GM12878 (cell line): ENCODE results near the gene UNC13A. TPM values are rescaled to one million over a fixed set of nuclear protein-coding genes. Genes with fewer than 3 reads are reported as not detected.
A peak's percentile ranks its signal among the peaks of the same experiment; 100 is the strongest.

Experiments used
- CREB1 ChIP-seq: IDR thresholded peaks from 2 replicates; pipeline ENCODE4 v1.6.1; 2012; ENCODE audit warnings: low read depth, mild to moderate bottlenecking, inconsistent platforms
- EGR1 ChIP-seq, 2 experiments: IDR thresholded peaks; 1 replicate in 1 of 2; 2 replicates in 1 of 2; pipeline ENCODE4 v1.6.1; 2011 to 2012; ENCODE audit warnings: low read depth in 2 of 2, low read length in 2 of 2, borderline replicate concordance in 1 of 2, mild to moderate bottlenecking in 1 of 2, moderate library complexity in 1 of 2
- EP300 ChIP-seq, 2 experiments: fragments of 150-350 bp in 1 of 2; IDR thresholded peaks; 2 replicates each; pipeline ENCODE4 v1.6.1; 2011 to 2012; ENCODE audit warnings: low read depth in 2 of 2, low read length in 2 of 2, borderline replicate concordance in 1 of 2, improper control_type of control experiment in 1 of 2, inconsistent platforms in 1 of 2; ENCODE audit not compliant: control insufficient read depth in 1 of 2
- HCFC1 ChIP-seq: fragments of 150-350 bp; IDR thresholded peaks from 2 replicates; pipeline ENCODE4 v1.6.1; 2014; ENCODE audit warnings: low read length
- HDGF ChIP-seq: fragments of 450-650 bp; IDR thresholded peaks from 2 replicates; pipeline ENCODE4 v1.6.1; 2016; ENCODE audit warnings: antibody characterized with exemption
- MYB ChIP-seq: fragments of 150-350 bp; IDR thresholded peaks from 2 replicates; pipeline ENCODE4 v1.6.1; 2014; ENCODE audit warnings: mild to moderate bottlenecking, low read depth, low read length, borderline replicate concordance
- NFIC ChIP-seq: IDR thresholded peaks from 2 replicates; pipeline ENCODE4 v1.6.1; 2012; ENCODE audit warnings: low read depth, mild to moderate bottlenecking, inconsistent platforms, low read length, moderate library complexity
- PAX5 ChIP-seq: IDR thresholded peaks from 2 replicates; pipeline ENCODE4 v1.6.1; 2011; ENCODE audit warnings: low read depth, low read length, borderline replicate concordance
- RAD51 ChIP-seq: fragments of 450-650 bp; IDR thresholded peaks from 2 replicates; pipeline ENCODE4 v1.6.1; 2016; ENCODE audit warnings: moderate library complexity, mild to moderate bottlenecking, inconsistent platforms
- RCOR1 ChIP-seq: conservative IDR thresholded peaks from 2 replicates; pipeline ENCODE4 v1.6.1; 2012; ENCODE audit warnings: low read depth, low read length, improper control_type of control experiment
- SREBF2 ChIP-seq: IDR thresholded peaks from 2 replicates; pipeline ENCODE4 v1.6.1; 2012; ENCODE audit warnings: mild to moderate bottlenecking, low read length
- SUZ12 ChIP-seq: fragments of 200-600 bp; sonication (generic); IDR thresholded peaks from one replicate; pipeline ENCODE4 v1.6.1; 2018; ENCODE audit warnings: antibody characterized with exemption, mild to moderate bottlenecking; ENCODE audit not compliant: unreplicated experiment
- YBX1 ChIP-seq: fragments of 450-650 bp; IDR thresholded peaks from 2 replicates; pipeline ENCODE4 v1.6.1; 2016; ENCODE audit warnings: antibody characterized with exemption
- polyA plus RNA-seq, 11 experiments: library from polyadenylated mRNA; depleted of rRNA in 4 of 11; unstranded in 6 of 11; stranded (reverse) in 5 of 11; fragments of >200 nt; fragmentation: Nextera tagmentation in 4 of 11; fragmentation: Illumina TruSeq in 1 of 11; extraction: Ambion mirVana in 4 of 11; extraction: Trizol in 1 of 11; gene quantifications; 1 replicate in 1 of 11; 2 replicates in 10 of 11; pipeline versions ENCODE4 v1.2.1 to v1.2.3, GENCODE V29; 2011 to 2016; ENCODE audit warnings: inconsistent platforms in 2 of 11, missing spikeins in 2 of 11, low read depth in 1 of 11
- total RNA-seq, 4 experiments: library from RNA; depleted of rRNA in 3 of 4; stranded (reverse); fragments of >200 nt in 3 of 4; fragmentation: Illumina TruSeq in 1 of 4; extraction: Trizol in 1 of 4; gene quantifications; 2 replicates each; pipeline versions ENCODE4 v1.2.1 to v1.2.3, GENCODE V29; 2013 to 2021
- TF ChIP-seq, protein P1 (sequence below): fragments of 450-650 bp; IDR thresholded peaks from 2 replicates; pipeline ENCODE4 v1.6.1; 2016; ENCODE audit warnings: mild to moderate bottlenecking
- TF ChIP-seq, protein P2 (sequence below): fragments of 450-650 bp; IDR thresholded peaks from 2 replicates; pipeline ENCODE4 v1.6.1; 2016; ENCODE audit warnings: mild to moderate bottlenecking
- TF ChIP-seq, protein P3 (sequence below): fragments of 450-650 bp; IDR thresholded peaks from 2 replicates; pipeline ENCODE4 v1.6.1; 2017; ENCODE audit warnings: mild to moderate bottlenecking
- TF ChIP-seq, protein P4 (sequence below): IDR thresholded peaks from 2 replicates; pipeline ENCODE4 v1.6.1; 2012; ENCODE audit warnings: low read depth, low read length, improper control_type of control experiment
- TF ChIP-seq, protein P5 (sequence below): IDR thresholded peaks from 2 replicates; pipeline ENCODE4 v1.6.1; 2011; ENCODE audit warnings: borderline replicate concordance, low read depth, mild to moderate bottlenecking, moderate library complexity, mixed read lengths, low read length; ENCODE audit not compliant: insufficient read depth; ENCODE audit errors: extremely low read length
- TF ChIP-seq, protein P6 (sequence below): fragments of 450-650 bp; IDR thresholded peaks from 2 replicates; pipeline ENCODE4 v1.6.1; 2018; ENCODE audit warnings: mild to moderate bottlenecking, low read depth, moderate library complexity; ENCODE audit not compliant: partially characterized antibody

UNC13A gene
- total and polyA plus RNA-seq, 10 of the 15 experiments (the other 5 are each of a cell fraction or from before 2014, with no cell fraction given), result under 0.01 to 0.23 (median 0.13) TPM; not detected in 1

DNA sequence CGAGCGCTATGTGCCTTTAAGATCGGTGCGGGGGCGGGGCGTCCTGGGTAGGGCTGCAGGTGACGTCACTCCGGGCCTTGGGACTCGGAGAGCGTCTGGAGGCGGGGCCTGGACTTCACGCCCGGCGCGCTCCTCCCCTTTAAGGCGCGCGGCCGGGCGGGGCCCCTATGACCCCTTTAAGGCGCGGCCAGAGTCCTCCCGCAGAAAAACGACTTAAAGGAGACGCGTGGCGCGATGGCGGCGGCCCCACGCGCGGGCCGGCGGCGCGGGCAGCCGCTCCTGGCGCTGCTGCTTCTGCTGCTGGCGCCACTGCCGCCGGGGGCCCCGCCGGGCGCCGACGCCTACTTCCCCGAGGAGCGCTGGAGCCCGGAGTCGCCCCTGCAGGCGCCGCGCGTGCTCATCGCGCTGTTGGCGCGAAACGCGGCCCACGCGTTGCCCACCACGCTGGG, 132.7 kb downstream of the UNC13A start, which contains the start of gene COLGALT1 (continued):
- no peak for TF ChIP-seq HCFC1
- TF ChIP-seq, protein P1, sequence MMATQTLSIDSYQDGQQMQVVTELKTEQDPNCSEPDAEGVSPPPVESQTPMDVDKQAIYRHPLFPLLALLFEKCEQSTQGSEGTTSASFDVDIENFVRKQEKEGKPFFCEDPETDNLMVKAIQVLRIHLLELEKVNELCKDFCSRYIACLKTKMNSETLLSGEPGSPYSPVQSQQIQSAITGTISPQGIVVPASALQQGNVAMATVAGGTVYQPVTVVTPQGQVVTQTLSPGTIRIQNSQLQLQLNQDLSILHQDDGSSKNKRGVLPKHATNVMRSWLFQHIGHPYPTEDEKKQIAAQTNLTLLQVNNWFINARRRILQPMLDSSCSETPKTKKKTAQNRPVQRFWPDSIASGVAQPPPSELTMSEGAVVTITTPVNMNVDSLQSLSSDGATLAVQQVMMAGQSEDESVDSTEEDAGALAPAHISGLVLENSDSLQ, result no peak
- TF ChIP-seq, protein P2, sequence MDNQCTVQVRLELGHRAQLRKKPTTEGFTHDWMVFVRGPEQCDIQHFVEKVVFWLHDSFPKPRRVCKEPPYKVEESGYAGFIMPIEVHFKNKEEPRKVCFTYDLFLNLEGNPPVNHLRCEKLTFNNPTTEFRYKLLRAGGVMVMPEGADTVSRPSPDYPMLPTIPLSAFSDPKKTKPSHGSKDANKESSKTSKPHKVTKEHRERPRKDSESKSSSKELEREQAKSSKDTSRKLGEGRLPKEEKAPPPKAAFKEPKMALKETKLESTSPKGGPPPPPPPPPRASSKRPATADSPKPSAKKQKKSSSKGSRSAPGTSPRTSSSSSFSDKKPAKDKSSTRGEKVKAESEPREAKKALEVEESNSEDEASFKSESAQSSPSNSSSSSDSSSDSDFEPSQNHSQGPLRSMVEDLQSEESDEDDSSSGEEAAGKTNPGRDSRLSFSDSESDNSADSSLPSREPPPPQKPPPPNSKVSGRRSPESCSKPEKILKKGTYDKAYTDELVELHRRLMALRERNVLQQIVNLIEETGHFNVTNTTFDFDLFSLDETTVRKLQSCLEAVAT, result no peak
- TF ChIP-seq, protein P3, sequence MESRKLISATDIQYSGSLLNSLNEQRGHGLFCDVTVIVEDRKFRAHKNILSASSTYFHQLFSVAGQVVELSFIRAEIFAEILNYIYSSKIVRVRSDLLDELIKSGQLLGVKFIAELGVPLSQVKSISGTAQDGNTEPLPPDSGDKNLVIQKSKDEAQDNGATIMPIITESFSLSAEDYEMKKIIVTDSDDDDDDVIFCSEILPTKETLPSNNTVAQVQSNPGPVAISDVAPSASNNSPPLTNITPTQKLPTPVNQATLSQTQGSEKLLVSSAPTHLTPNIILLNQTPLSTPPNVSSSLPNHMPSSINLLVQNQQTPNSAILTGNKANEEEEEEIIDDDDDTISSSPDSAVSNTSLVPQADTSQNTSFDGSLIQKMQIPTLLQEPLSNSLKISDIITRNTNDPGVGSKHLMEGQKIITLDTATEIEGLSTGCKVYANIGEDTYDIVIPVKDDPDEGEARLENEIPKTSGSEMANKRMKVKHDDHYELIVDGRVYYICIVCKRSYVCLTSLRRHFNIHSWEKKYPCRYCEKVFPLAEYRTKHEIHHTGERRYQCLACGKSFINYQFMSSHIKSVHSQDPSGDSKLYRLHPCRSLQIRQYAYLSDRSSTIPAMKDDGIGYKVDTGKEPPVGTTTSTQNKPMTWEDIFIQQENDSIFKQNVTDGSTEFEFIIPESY, result no peak
- no peak for TF ChIP-seq SUZ12
- no peak for TF ChIP-seq EP300 (IDR thresholded peaks at IDR 0.05; ENCODE audit: borderline replicate concordance in 1 of 2, control insufficient read depth in 1 of 2, low read depth in 2 of 2, low read length in 2 of 2)
- peak; percentile 89 for TF ChIP-seq CREB1
- TF ChIP-seq SREBF2, result no peak
- no peak for TF ChIP-seq RAD51
- no peak for TF ChIP-seq YBX1
- TF ChIP-seq NFIC, result no peak
- TF ChIP-seq EGR1 (IDR thresholded peaks at IDR 0.05; ENCODE audit: borderline replicate concordance in 1 of 2, low read depth in 2 of 2, low read length in 2 of 2), result peak; percentile 30 to 94
- no peak; the same call in 1 of the 2 replicates for TF ChIP-seq HDGF
- no peak for TF ChIP-seq MYB
- TF ChIP-seq, protein P4, sequence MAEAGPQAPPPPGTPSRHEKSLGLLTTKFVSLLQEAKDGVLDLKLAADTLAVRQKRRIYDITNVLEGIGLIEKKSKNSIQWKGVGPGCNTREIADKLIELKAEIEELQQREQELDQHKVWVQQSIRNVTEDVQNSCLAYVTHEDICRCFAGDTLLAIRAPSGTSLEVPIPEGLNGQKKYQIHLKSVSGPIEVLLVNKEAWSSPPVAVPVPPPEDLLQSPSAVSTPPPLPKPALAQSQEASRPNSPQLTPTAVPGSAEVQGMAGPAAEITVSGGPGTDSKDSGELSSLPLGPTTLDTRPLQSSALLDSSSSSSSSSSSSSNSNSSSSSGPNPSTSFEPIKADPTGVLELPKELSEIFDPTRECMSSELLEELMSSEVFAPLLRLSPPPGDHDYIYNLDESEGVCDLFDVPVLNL, result peak; percentile 50; the same call in 1 of the 2 replicates
- TF ChIP-seq, protein P5, sequence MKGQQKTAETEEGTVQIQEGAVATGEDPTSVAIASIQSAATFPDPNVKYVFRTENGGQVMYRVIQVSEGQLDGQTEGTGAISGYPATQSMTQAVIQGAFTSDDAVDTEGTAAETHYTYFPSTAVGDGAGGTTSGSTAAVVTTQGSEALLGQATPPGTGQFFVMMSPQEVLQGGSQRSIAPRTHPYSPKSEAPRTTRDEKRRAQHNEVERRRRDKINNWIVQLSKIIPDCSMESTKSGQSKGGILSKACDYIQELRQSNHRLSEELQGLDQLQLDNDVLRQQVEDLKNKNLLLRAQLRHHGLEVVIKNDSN, result no peak
- TF ChIP-seq PAX5, result 0 out of 2 replicates have a peak, but pooled peaks have one; percentile 9
- TF ChIP-seq, protein P6, sequence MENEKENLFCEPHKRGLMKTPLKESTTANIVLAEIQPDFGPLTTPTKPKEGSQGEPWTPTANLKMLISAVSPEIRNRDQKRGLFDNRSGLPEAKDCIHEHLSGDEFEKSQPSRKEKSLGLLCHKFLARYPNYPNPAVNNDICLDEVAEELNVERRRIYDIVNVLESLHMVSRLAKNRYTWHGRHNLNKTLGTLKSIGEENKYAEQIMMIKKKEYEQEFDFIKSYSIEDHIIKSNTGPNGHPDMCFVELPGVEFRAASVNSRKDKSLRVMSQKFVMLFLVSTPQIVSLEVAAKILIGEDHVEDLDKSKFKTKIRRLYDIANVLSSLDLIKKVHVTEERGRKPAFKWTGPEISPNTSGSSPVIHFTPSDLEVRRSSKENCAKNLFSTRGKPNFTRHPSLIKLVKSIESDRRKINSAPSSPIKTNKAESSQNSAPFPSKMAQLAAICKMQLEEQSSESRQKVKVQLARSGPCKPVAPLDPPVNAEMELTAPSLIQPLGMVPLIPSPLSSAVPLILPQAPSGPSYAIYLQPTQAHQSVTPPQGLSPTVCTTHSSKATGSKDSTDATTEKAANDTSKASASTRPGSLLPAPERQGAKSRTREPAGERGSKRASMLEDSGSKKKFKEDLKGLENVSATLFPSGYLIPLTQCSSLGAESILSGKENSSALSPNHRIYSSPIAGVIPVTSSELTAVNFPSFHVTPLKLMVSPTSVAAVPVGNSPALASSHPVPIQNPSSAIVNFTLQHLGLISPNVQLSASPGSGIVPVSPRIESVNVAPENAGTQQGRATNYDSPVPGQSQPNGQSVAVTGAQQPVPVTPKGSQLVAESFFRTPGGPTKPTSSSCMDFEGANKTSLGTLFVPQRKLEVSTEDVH, result no peak
- TF ChIP-seq RCOR1, result no peak
